HG03025 (cell line): ENCODE results near the gene ACTR2.
"Not testable (repeated sequence)": the region's sequence is repeated elsewhere in the genome, so short reads cannot be mapped to it uniquely, and the experiment has no call there.

Experiments used
- ATAC-seq: cut with Tn5 transposase; IDR thresholded peaks from one replicate; pipeline ENCODE4 v1.9.1; 2021; ENCODE audit warnings: mild to moderate bottlenecking, moderate library complexity; ENCODE audit not compliant: unreplicated experiment, low FRiP score

The ACTR2 gene

GRCh38 chr2:65305934-65306333 is 78.3 kb downstream of the ACTR2 start:
- ATAC-seq: no peak

- ATAC-seq: no peak
These were observed 82.1 kb downstream of the ACTR2 start for GRCh38 chr2:65309699-65310098.

GRCh38 chr2:65311049-65311448 is 83.4 kb downstream of the ACTR2 start:
- ATAC-seq: no peak

GRCh38 chr2:65311596-65311995 is 84.0 kb downstream of the ACTR2 start:
- no peak for ATAC-seq

DNA sequence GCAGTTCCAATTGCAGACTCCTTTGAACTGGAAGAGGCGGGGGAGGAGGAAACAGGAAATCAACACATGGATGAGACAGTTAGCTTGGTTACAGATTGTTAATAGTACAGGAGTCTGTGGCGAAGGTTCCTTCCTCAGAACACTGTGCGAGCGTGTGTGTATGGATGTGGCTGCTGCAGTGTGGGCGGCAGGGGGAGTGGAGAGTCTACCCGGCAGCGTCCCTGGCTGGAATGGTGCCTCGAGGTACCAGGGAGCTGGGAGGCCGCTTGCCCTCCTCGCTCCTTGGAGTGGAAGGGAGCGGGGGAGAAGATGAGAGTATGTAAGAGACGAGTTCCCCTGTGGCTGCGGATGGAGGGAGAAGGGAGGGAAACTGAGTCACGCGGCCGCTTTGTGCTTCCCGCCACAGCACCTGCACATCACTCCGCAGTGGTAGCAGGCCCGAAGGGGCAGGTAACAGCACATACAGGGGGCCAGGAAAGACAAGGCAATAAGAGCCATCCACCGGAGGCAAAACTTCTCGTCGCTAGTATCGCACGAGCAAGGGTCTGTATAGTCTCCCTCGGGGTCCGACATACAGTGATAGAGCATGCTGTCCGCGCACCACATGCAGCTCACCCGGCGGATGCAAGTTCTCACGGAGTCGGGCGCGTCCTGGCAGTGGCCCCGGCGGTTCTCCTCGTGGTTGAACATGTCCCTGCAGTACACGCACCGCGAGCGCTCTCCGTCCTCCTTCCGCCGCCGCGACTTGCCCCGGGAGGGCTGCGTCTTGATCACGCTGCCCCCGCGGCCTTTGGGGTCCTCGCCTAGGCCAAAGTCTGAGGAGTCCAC is 85.7 kb downstream of the ACTR2 start:
- no peak for ATAC-seq

DNA sequence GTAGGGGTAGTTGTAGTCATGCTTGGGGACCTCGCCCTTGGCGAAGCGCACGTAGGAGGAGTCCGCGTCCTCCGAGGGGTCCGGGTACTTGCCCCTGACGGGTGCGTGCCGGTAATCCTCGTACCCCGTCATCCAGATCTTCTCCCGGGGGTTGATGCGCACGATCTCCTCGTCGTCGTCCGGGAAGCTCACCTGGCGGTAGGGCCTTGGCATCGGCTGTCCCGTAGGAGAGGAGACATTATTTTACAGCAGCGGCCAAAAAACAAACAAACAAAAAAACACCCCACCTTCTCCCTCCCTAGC is 86.3 kb downstream of the ACTR2 start:
- no peak for ATAC-seq

DNA sequence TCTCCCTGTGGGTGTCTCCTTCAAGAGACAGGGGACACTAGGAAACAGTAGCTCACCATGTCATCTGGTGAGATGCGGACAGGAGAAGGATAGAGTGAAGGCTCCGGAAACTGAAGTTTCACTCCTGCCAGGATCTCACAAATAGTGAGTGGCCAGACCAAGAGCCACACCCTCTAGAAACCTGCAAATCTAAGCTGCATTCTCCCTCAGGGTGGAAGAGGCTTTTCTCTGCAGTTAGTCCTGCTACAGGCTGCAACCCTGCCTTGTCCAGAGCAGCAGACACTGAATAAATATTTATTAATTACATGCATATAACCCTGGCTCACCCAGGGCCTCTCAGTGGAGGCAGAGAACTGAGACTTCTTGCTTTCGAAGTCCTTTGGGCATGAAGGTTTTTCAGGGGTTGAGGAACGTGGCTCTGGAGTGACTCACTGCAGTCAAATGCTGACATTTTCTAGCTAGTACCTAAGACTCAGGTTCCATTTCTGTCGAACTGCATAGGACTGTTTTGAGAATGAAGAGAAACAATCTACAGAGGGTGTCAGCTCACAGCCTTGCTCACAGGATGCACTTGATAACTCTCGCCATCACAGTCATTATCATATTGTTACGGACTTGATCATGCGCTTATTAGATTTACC is 87.3 kb downstream of the ACTR2 start:
- no peak for ATAC-seq

- ATAC-seq: no peak
These were observed 88.4 kb downstream of the ACTR2 start for GRCh38 chr2:65316072-65316471.

DNA sequence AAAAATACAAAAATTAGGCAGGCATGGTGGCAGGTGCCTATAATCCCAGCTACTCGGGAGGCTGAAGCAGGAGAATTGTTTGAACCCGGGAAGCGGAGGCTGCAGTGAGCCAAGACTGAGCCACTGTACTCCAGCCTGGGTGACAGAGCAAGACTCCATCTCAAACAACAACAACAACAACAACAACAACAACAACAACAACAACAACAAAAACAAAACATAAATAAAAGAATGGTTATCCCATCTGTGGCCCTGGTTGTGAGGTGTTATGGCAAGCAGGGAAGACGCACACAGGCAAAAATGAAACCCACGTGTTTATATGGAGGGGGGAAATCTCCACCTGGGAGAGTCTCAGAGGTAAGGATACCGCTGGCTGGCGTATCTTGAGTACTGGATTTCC is 89.7 kb downstream of the ACTR2 start:
- ATAC-seq: not testable (repeated sequence)

GRCh38 chr2:65317841-65318240 is 90.2 kb downstream of the ACTR2 start:
- no peak for ATAC-seq

DNA sequence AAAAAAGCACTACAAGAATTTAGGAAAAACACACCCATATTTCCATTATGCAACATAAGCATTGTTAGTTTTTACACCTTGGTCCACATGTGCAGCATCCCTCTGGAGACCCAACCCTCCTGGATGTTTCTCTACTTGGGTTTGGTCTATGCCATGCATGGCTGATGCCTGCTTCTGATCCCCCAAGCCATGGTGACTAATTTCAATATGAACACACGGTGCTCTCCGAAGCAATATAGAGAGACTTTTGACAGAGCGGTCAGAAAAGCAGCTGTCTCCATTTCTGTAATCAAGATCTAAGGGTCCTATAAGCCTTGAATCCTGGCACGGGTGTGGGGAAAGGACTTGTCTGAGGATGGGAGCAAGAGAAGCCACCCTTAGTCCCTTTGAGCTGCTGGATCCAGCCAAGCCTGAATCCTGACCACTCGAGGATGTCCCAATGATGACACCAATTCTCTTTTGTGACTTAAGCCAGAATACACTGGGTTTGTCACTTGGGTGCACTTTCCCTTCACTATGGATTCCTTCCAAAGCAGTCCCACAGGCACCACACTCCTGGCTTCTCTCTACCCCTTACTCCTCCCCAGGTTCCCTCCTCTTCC is 91.5 kb downstream of the ACTR2 start:
- ATAC-seq: no peak

DNA sequence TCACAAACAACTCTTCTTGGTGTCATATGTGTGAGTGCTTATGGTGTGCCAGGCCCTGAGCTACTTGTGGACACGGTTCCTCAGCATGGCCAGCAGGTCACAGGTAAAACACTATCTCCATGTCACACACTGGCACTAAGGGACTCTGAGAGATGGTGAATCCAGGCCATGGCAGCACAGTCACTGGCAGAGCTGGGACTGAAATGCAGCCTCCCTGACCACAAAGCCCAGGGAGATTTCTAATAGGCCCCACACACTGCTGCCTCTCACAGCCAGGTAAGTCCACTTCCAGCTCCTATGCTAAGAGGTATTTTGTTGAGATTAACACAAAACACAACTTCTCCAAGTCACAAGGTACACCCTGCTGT is 92.0 kb downstream of the ACTR2 start:
- ATAC-seq: no peak

GRCh38 chr2:65320042-65320725 is 92.6 kb downstream of the ACTR2 start:
- peak; percentile 46 for ATAC-seq
